ENCODE results near the gene FGF3.
"Not testable (repeated sequence)": the region's sequence is repeated elsewhere in the genome, so short reads cannot be mapped to it uniquely, and the experiment has no call there.

Gene FGF3

GRCh38 chr11:69770540-69770939 is 48.7 kb downstream of the FGF3 start:
- DNase-seq (ENCODE audit: low spot score) = no peak

DNA sequence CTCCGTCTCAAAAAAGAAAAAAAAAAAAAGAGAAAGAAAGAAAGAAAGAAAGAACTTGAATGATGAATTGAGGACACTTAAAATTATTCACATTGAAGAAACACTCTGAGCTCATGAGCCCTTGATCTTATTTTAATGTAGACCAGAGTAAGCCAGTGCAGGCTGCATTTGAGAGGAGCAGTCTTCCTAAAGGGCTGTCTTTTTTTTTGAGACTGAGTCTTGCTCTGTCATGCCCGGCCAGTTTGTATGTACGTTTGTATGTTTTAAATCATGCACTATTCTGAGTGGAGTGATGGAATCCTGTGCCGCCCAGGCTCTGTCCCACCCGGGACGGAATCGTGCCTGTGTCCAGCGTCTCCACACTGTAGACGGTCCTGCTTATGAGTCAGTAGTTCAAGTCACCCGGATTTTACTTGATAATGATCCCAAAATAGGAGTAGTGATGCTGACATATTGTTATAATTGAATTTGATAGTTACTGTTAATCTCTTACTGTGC is 53.7 kb downstream of the FGF3 start:
- no peak for DNase-seq (ENCODE audit: low spot score)

GRCh38 chr11:69764918-69765317 is 54.3 kb downstream of the FGF3 start:
- not testable (repeated sequence) for DNase-seq (ENCODE audit: low spot score)

DNA sequence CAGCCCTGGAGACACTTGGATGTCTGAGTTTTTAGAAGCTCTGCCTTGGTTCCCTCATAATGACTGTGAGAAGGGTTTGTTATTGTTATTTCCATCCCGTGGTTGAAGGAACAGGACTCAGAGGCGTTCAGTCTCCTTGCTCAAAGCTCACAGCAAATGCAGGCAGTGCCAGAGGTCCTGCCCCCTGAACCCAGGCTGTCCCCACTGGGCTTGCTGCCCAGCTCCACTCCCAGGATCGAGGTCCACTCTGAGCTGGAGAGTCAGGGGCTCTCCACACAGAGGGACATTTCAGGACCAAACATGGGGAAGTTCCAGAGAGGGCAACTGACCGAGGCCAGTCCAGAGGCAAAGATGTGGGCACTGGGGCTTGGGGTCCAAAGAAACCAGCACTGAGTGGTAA is 58.9 kb downstream of the FGF3 start:
- no peak for DNase-seq (ENCODE audit: low spot score)

All from CD4-positive, alpha-beta T cell treated with Interleukin-15 for 4 hours (primary cell).